HG03558 (cell line): ENCODE data around the gene CARS2.
"Not testable (repeated sequence)": the region's sequence is repeated elsewhere in the genome, so short reads cannot be mapped to it uniquely, and the experiment has no call there.

Source experiments
- ATAC-seq: cut with Tn5 transposase; IDR thresholded peaks from one replicate; pipeline ENCODE4 v1.9.1; 2021; ENCODE audit warnings: moderate number of reproducible peaks; ENCODE audit not compliant: unreplicated experiment; ENCODE audit errors: extremely low read depth

Gene CARS2

DNA sequence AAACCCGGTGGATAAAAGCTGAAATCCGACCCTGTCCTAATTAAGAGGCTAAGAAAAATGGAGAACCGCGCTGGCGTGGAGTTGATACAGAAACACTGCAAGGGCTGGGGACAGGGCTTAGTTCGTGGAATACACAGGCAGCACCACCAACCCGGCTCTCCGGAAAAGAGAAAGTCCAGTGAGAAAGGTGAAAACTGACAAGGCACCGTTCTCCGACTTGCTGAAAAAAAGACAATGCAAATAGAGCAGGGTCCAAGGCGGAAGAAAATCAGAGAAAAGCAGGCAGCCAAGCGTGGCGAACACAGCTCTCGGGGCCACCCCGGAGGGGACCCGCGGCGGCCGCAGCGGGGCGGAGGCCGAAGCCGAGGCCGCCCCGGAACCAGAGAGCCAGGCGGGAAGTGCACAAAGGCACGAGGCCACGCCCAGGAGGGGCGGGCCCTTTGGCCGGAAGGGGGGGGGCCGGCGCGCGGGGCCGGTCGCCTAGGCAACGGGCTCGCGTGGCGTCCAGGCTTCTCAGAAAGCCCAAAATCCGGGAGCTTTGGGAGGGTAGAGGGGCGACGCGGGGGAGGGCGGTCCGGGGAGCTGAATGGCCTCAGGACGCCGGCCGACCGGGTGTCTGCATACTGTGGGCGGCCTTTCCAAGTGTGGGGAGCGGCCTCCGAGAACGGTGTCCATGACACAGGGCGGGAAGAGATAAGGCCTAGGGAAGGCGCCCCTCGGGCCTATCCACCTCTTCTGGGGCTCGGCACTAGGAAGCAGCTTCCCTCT is 6.3 kb upstream of the CARS2 start:
- peak; percentile 19 for ATAC-seq

DNA sequence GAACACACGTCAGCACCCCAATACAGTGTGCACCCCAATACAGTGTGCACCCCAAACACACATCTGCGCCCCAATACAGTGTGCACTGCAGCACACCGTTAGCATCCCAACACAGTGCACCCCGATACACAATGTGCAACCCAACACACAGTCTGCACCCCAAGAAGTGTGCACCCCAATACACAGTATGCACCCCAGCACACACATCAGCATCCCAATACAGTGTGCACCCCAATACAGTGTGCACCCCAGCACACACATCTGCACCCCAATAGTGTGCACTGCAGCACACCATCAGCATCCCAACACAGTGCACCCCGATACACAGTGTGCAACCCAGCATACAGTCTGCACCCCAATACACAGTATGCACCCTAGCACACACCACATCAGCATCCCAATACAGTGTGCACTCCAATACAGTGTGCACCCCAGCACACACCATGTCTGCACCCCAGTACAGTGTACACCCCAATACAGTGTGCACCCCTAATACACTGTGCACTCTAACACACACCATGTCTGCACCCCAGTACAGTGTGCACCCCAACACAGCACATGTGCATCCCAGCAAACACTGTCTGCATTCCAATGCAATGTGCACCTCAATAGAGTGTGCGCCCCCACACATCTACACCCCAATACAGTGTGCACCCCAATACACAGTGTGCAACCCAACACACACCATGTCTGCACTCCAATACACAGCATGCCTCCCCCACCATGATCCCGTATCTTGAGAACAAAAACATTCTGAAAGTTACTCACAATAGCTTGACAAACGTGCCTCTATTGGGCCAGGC is 855 bp upstream of the CARS2 start:
- ATAC-seq = no peak

DNA sequence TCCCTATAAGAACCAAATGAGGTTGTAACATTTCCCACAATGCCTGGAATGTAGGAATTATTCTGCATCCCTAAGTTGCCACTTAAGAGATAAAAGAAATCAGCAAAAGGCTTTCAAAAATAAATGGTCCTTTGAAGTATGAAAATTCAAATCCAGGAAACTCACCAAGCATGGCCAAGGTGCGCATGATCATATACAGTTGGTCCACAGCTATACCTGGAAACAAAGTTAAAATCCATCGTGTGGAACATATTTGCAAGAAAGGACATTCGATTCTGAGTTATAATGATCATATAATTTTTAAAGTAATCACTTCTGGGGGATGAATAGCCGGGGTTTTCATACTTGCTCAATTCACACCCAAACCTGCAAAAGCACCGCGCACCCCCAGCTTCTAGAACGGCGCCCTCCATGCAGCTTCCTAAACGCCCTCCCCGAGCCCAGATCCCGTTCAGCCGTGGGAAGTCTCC is 525 bp downstream of the CARS2 start:
- ATAC-seq = no peak

DNA sequence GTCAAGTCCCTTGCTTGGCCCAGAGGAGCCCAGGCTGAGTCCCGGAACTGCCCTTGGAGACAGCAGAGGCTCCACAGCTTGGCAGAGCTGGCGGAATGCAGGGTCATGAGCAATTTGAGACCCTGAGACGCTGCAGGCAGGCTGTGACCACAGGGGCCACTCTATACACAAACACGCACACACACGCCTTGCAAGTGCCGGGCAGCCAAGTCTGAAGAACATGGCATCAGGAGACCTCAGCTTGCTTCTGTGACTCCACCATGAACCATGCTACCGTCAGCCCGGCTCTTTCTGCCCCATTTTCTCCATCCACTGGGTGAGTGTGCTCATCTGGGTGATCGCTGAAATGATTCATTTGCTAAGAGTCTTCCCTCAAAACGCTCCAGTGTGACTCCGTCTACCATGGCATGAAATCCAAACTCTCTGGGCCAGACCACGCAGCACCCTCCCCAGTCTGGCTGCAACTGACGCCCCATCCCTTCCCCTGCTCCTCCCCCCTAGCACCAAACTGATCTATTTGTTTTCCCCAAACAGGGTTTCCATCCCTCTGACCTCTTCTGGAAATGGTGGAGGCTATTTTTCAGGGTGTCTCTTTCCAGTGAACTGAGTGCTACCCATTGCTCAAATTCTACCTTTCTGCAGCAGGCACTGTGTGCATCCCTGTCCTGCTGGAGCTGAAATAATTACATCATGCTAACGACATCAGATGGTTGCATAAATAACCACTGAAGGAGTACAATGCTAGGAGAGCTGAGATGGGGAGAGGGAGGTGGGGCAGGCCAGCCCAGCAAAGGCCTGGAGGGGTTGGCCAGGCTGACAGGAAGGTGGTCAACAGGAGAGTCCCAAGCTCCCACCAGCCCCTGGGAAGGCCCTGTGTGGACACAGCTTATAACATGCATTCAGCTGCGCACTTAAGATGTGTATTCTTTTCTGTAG is 3.1 kb downstream of the CARS2 start:
- no peak for ATAC-seq

DNA sequence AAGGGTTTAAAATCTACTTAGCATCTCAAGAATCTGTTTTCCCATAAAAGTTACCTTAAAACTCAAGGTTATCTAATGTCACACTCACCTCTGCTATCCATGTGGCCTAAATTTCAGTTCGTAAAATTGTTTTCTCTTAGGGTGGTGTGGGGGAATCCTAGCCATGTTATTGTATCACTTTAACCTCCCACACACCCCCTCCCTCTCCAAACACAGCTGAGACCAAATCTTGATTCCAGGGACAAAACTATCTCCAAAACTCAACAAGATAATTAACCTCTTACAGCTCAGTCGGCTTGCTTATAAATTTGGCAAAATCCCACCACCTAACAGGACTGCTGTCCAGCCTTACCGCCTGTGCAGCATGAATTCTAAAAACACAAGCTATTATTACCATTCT is 3.8 kb downstream of the CARS2 start:
- ATAC-seq = no peak

DNA sequence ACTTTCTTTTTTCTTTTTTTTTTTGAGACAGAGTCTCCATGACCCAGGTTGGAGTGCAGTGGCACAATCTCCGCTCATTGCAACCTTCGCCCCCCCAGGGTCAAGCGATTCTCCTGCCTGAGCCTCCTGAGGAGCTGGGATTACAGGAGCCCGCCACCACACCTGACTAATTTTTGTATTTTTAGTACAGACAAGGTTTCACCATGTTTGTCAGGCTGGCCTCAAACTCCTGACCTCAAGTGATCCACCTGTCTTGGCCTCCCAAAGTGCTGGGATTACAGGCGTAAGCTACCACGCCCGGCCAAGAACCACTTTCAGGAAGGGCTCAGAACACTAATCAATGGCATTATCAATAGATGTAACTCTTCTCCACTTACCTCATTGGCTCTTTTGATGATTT is 4.9 kb downstream of the CARS2 start:
- not testable (repeated sequence) for ATAC-seq

DNA sequence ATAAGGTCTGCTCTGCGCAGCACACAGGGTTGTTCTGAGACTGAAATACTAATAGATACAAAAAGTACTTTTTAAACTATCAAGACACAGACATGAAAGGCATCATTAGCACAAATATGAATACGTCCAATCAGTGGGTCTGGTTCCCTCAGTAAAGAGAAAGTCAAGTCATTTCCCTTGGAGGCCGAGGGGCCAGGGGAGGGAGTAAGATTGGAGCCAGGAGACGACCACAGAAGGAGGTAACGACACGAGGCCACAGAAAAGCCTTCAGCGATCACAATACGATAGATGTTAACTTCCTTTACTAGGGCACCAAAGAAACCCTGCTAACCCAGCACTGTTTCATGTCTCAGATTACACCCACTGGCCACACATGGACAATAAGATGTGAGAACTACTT is 5.3 kb downstream of the CARS2 start:
- no peak for ATAC-seq

DNA sequence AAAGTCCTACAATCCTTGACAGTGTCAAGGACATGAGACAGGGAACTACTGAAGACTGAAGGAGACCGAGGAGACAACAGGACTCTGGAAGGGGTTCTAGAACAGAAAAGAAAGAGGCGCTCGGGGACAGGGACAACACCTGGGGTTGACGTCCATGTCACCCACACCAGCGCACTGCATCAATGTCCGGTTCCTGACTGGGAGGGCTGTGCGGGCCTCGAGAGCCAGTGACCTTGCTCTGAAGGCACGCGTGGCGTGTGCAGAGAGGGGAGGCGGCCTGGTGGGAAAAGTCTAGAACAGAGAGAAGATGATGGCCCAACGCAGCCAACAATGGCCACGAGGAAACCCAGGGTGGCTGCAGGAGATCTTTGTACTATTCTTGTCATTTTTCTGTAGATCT is 5.7 kb downstream of the CARS2 start:
- no peak for ATAC-seq

DNA sequence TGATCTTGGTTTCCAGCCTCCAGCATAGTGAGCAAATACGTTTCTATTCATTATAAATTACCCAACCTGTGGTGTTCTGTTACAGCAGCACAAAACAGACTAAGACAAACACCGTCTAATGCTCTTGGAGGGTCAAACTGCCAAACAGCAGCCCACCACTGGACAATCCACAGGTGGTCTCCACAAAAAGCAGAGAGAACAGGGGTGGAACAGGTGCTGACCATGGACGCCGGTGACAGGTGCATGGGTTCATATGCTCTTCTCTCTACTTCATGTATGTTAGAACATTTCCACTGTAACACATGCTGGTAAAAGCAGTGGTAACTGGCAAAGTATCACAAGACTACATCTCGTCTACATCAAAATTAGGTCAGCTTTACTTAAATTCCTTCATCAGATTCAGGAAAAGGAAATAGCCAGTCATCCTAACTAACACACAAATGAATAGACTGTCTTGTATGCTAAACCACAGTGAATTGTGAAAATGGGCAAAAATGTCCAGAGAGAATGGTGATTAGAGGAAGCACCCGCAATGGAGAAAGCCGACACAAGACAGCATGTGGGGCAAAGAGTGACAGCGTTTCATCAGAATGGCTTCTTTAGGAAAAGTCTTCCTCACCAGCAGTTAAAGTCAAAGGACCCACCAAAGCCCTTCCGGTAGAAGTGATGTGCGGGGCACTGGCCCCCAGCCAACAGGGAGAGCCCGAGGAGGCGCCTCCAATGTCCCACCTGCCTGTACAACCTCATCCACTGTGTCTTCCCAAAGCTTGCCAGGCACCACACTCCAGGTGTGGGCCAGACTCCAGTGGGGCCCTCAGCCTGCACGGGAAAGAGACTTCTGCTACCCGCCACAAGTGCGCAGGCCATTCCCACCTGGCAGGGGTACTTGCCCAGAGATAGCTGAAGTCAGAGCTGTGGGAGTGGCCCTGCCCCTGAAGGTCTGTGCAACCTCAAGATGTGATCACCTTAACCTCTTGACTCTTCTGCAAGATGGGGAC is 6.5 kb downstream of the CARS2 start:
- ATAC-seq = no peak

DNA sequence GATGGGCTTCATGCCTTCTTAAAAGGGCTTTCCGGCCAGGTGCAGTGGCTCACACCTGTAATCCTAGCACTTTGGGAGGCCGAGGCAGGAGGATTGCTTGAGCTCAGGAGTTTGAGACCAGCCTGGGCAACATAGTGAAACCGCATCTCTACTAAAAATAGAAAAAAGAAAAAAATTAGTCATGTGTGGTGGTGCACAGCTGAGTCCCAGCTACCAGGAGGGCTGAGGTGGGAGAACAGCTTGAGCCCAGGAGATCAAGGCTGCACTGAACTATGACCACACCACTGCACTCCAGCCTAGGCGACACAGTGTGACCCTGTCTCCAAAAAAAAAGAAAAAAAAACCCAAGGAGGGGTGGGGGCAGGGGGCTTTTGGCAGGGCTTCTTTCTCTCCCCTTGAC is 7.2 kb downstream of the CARS2 start:
- ATAC-seq = no peak

DNA sequence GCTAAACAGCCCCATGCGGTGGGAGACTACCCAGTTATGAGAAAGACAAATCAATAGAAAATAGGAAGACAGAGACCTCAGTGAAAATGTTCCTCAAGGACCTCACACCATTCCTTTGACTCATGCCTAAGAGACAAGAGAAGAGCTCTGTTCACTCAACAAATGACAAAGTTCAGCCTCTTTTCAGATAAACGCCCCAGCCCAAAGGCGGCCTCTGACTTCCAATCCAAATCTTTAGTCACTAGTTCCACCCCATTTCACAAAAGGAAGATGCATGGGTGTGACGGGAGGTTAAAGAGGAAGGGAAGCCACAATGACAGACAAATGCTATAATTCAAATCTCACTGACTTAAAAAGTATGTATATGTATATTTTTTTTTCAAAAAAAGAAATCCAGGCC is 8.1 kb downstream of the CARS2 start:
- ATAC-seq = no peak

DNA sequence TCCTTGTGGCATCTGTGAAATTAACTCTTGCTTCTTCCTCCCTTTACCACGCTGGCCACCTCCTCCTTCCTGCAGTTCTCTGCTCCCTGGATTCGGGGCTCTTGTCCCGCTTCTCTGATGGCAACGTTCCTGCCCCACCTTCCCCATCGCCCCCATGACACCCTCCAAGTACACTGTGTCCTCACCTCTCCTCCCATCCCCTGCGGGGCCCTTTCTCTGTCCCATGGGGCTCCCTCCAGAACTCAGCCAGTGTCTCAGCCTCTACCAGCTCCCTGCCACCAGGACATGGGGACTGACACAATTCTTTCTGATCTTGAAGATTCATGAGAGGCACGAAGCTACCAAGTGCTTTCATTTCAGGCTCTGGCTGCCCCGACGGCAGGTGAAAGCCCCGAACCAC is 9.1 kb downstream of the CARS2 start:
- no peak for ATAC-seq

DNA sequence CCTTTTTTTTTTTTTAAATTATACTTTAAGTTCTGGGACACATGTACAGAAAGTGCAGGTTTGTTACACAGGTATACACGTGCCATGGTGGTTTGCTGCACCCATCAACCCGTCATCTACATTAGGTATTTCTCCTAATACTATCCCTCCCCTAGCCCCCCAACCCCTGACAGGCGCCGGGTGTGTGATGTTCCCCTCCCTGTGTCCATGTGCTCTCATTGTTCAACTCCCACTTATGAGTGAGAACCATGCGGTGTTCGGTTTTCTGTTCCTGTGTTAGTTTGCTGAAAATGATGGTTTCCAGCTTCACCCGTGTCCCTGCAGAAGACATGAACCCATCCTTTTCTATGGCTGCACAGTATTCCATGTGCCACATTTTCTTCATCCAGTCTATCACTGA is 10.1 kb downstream of the CARS2 start:
- ATAC-seq = not testable (repeated sequence)

DNA sequence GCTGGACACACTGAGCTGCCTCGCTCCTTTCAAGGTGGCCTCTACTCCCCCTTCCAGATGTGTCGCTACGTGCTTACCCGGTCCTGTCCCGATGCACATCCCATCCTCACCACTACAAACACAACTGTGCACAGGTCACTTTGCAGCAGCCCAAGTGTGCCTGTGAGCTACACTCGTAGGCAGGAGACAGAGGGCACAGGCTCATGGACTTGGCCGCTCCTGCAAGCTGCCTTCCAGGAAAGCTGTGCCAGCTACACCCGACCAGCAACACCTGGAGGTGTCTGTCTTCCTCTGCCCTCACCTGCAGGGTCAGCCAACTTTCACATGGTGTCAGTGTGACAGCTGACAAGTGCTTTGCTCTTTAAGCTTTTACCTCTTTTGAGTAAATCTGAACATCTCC is 15.4 kb downstream of the CARS2 start:
- ATAC-seq = no peak

DNA sequence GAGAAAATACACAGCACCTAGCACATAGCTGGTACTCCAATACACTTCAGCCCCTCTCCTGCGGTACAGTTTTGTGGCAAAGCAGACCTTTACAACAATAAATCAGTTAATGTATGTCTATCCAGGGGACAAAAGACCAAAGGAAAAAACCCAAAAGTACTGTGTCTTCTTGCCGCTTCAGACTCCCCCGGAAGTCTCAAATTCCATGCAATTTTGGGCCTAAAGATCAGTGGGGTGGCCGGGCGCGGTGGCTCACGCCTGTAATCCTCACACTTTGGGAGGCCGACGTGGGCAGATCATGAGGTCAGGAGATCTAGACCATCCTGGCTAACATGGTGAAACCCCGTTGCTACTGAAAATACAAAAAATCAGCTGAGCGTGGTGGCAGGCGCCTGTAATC is 16.2 kb downstream of the CARS2 start:
- ATAC-seq = no peak

DNA sequence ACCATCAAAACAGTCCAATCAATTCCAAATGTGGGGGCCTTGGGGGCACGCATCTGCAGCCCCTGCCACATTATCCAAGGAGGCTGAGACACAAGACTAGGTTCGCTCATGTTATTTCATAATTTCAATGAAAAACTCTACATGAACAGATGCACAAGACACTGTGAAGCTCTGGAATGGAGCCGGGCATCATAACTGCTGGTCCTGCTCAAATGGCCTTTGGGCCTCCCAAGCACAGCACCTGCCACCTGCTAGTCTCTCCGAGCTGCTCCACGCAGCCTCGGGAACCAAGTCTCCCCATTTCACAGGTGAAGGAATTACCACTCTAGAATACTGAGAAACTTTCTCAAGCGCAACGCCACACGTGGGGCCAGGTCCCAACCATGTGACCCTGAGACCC is 16.9 kb downstream of the CARS2 start:
- ATAC-seq = no peak

DNA sequence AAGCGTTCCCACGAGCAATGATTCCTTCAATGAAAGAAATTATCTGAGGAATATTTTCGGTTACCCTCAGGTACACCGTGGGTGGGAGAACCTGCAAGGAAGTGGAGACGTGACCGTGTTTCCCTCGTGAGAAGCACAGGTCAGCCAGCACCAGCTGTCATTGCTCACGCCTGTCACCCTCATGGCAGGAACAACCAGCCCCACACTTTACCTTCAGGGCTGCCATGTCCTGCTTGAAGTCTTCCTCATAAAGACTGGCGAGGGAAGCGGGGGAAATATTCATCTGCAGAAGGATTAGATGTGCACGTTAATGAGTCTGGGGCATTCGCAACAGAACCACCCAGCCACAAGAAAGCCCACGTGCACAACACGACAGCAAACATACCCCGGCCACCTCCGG is 18.2 kb downstream of the CARS2 start:
- ATAC-seq = no peak

DNA sequence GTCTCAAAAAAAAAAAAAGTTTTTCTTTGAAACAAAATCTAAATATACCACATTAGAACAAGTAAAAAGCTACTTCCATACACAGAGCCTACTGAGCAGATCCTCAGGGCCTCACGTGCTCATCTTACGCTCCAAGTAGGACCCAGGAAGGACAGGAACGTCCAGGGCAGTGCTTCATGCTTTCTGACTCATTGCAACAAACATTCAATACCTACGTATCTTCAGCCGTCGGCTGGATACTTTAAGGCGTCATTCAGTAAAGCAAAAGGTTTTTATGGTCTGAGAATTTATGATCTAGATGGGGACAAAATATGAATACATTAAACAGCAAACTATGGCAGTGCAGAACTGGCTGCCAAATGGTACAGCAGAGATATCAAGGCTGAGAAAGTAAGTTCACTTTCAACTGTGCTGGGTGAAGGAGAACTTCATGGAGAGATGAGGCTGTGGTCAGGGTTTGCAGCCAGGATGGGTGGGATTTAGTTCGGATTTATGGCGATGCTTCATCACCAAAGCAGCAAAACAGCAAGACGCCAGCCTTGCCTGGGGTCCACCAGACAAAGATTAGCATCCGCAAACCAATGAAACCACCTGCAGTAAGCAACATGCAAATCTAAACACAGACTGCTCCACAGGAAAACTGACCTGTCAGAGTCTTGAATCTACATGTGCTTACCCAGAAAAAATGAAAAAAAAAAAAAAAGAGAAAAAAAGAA is 20.5 kb downstream of the CARS2 start:
- ATAC-seq = no peak
